ENCODE data around the gene IZUMO1. TPM values are rescaled to one million over a fixed set of nuclear protein-coding genes. Genes with fewer than 3 reads are reported as not detected.

Gene IZUMO1
- total and polyA plus RNA-seq, 2 of the 8 experiments (the other 6 are each of a cell fraction or from before 2014, with no cell fraction given), result 0.33 to 1.8 TPM

DNA sequence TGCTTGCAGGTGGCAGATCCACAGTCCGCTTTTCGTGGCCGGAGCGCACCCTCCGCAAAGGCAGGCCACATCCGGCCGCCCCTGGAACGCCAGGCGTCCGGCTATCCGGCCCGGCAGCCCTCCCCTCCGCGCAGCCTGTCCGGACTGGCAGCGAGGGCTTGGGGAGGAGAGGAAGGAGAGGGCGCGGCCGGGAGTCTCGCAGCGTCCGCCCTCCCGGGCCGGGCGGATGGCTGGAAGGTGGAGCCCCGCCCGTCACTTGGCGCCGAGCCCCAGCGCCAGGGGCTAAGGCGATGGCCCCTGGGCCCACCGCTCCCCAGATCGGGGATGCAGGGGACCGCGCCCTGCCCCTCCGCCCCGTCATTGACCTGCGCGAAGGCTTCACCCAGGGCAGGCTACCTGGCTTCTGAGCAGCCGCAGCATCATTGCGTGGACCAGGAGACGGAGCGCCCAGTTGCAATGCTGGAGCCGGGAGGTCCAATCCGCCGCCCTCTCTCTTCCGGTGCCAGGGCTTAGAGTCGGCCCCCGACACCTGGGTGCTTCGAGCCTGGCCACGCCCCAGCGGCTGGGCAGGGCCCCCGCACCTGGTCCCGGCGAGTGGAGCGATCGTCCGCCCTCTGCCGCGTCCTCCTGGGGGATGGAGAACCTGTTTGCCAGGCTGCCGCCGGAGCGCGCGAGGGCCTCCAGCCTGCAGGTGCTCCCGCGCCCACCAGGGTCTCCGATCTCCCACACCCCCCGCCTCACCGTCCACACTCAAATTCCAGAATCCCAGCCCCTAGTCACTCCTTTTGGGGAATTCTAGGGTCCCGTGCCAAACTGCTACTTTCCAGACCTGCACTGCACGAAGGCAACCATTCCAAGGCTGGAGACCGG lies 6.0 kb upstream of the IZUMO1 start, which contains the start of gene FUT1 (continued):
- TF ChIP-seq CHD7 (IDR thresholded peaks at IDR 0.05; ENCODE audit: insufficient replicate concordance, low read length) (no peak), CBX5 (IDR thresholded peaks at IDR 0.05; ENCODE audit: low read depth, low read length) (no peak), KDM1A (IDR thresholded peaks at IDR 0.05; ENCODE audit: borderline replicate concordance, low read length) (no peak), ATF3 (IDR thresholded peaks at IDR 0.05; ENCODE audit: insufficient read depth, low read depth, low read length) (no peak; the same call in 1 of the 2 replicates), BCL11A (IDR thresholded peaks at IDR 0.05; ENCODE audit: low read depth in 2 of 2, low read length in 2 of 2) (no peak), CBX8 (IDR thresholded peaks at IDR 0.05; ENCODE audit: borderline replicate concordance, low read depth, low read length) (no peak), RAD21 (IDR thresholded peaks at IDR 0.05 in 1 of 2, conservative IDR thresholded peaks at IDR 0.05 in 1 of 2; ENCODE audit: low read depth in 2 of 2, low read length in 2 of 2) (no peak; a peak in 1 of 4 replicates), MAFK (IDR thresholded peaks at IDR 0.05; ENCODE audit: low read depth, low read length) (no peak)
